ENCODE measurements around the gene SAMM50.

Gene SAMM50

DNA sequence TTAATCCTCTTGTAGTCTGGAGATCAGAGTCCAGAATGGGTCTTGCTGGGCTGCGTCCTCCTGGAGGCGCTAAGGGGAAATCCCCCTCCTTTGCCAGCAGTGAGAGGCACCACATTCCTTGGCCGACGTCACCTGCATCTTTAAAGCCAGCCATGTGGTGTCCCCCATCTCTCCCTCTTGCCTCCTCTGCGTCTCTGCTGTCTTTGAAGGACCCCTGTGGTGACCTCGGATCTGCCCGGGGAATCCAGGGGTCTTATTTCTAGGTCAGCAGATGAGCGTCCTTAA is 41.7 kb downstream of the SAMM50 start:
- TF ChIP-seq, protein P1, sequence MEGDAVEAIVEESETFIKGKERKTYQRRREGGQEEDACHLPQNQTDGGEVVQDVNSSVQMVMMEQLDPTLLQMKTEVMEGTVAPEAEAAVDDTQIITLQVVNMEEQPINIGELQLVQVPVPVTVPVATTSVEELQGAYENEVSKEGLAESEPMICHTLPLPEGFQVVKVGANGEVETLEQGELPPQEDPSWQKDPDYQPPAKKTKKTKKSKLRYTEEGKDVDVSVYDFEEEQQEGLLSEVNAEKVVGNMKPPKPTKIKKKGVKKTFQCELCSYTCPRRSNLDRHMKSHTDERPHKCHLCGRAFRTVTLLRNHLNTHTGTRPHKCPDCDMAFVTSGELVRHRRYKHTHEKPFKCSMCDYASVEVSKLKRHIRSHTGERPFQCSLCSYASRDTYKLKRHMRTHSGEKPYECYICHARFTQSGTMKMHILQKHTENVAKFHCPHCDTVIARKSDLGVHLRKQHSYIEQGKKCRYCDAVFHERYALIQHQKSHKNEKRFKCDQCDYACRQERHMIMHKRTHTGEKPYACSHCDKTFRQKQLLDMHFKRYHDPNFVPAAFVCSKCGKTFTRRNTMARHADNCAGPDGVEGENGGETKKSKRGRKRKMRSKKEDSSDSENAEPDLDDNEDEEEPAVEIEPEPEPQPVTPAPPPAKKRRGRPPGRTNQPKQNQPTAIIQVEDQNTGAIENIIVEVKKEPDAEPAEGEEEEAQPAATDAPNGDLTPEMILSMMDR (IDR thresholded peaks at IDR 0.05; ENCODE audit: low read depth, low read length, missing control alignments) = no peak
- no peak overlapping the region for H3K4me3 ChIP-seq (ENCODE audit: low read depth, low read length)
- in situ Hi-C loops (cut with HindIII; ENCODE audit: low sequenced_read_pairs) = no loop called here
- no peak for DNase-seq (ENCODE audit: low read depth)

DNA sequence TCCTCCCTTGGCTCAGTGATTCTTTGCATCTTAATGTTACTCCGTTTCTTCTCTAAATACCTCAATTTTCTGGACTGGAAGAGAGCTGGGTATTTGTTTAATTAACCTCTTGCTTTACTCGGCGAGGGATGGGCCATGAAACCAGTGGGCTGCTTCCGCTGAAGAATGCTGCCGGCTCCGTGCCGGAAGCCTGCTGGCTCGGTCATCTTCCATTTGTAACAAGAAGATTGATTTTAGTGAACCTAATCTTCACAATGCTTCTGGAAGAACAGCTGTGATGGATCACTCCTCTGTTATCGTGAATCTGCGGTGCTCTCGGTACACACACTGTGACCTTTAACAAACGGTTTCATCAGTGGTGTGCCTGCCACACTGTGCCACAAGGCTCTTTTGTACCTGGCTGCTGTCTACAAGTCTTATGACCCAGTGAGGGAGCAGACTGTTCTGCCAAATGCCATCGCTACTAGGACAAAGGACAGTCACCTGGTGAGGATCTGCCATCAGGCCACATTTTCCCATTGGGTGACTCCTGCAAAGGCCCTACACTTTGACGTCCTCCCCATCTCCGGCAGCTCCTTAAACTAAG is 43.5 kb downstream of the SAMM50 start:
- no peak overlapping the region for H3K4me3 ChIP-seq (ENCODE audit: low read depth, low read length)
- no peak for DNase-seq (ENCODE audit: low read depth)
- in situ Hi-C loops (cut with HindIII; ENCODE audit: low sequenced_read_pairs) = no loop called here

DNA sequence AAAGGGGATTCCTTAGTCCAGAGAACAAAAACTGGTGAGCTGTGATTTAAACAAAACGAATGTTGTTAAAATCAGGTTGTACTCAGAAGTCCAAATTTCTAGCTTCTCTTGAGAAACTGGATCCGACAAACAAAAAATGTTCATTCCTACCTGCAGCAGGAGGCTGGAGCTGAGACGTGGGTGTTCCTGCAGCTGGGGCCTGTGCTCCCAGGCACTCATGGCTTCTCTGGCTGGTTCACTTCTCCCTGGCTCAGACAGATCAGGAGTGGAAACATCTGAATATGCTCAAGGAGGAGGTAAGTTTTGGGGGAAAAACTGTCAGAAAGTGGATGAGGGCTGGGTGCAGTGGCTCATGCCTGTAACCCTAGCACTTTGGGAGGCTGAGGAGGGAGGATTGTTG is 44.1 kb downstream of the SAMM50 start:
- in situ Hi-C loops (cut with HindIII; ENCODE audit: low sequenced_read_pairs) = no loop called here
- H3K4me3 ChIP-seq (ENCODE audit: low read depth, low read length) = no peak overlapping the region
- TF ChIP-seq, protein P1 (IDR thresholded peaks at IDR 0.05; ENCODE audit: low read depth, low read length, missing control alignments) = no peak
- no peak for DNase-seq (ENCODE audit: low read depth)

More for the DNA sequence above, 43.5 kb downstream of the SAMM50 start:
- TF ChIP-seq, protein P1 (IDR thresholded peaks at IDR 0.05; ENCODE audit: low read depth, low read length, missing control alignments) = no peak

DNA sequence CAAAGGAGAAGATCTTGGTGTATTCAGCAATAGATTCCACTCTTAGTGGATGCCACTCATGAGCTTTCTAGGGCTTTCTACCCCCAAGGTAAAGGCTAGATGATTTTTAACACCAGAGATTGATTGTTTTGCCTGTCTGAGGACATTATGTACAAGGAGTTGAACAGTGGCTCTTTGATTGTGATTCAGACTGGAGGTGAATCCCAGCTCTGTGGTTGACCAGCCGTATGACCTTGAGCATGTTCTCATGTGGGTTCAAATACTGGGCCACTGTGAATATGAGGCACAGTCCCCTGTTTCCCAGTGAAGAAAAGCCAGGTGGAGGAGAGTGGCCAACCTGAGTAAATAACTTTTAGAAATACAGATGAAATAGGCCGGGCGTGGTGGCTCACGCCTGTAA is 44.9 kb downstream of the SAMM50 start:
- in situ Hi-C loops (cut with HindIII; ENCODE audit: low sequenced_read_pairs) = loop anchor here (25.0 kb wide), 1 partner anchor 587 kb away; no protein-coding TSS in a partner anchor
- no peak for DNase-seq (ENCODE audit: low read depth)

DNA sequence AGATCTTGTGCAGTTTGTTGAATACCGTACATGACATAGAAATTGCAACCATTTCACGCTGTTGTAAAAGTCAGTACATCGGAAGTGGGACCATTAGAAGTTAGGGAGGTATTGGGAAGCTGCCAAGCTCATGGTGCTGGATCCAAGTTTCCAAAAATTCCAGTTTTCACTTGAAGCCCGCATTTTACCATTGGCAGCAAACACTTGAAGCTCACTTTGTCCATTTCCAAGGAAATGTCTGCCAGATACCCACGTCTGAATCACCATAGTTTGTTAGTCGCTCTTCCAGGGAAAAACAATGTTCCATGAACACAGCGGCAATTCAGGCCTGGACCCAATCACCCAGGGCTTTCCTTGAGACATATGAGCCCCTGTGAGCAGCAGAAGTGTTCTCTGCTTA is 46.3 kb downstream of the SAMM50 start:
- TF ChIP-seq, protein P1 (IDR thresholded peaks at IDR 0.05; ENCODE audit: low read depth, low read length, missing control alignments) = no peak
- no peak overlapping the region for H3K4me3 ChIP-seq (ENCODE audit: low read depth, low read length)
- in situ Hi-C loops (cut with HindIII; ENCODE audit: low sequenced_read_pairs) = loop anchor here (25.0 kb wide), 1 partner anchor 586 kb away; no protein-coding TSS in a partner anchor
- no peak for DNase-seq (ENCODE audit: low read depth)

More for the DNA sequence above, 44.9 kb downstream of the SAMM50 start:
- no peak overlapping the region for H3K4me3 ChIP-seq (ENCODE audit: low read depth, low read length)
- TF ChIP-seq, protein P1 (IDR thresholded peaks at IDR 0.05; ENCODE audit: low read depth, low read length, missing control alignments) = no peak

DNA sequence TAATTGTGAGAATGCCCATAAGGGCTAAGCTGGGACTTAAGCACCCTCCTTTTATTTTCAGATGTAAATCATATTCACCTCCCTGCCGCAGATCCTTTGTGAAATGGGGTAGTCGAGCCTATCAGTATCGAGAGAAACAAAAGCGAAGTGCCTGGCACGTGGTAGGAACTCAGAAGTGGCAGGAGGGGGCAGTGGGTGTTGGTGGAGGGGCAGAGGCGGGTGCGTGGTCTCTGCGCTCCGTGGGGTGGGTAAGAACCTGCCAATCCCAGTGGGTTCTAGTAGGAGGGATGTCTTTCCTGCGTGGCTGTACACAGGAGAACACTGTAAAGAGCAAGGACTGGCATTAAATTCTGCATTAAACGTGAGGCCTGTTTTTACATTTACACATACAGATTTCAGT is 47.1 kb downstream of the SAMM50 start:
- H3K4me3 ChIP-seq (ENCODE audit: low read depth, low read length) = no peak overlapping the region
- DNase-seq (ENCODE audit: low read depth) = no peak
- TF ChIP-seq, protein P1 (IDR thresholded peaks at IDR 0.05; ENCODE audit: low read depth, low read length, missing control alignments) = no peak
- in situ Hi-C loops (cut with HindIII; ENCODE audit: low sequenced_read_pairs) = loop anchor here (25.0 kb wide), 1 partner anchor 585 kb away; no protein-coding TSS in a partner anchor

Measured in astrocyte of the cerebellum (primary cell).